Stimulated activated CD8-positive, alpha-beta memory T cell treated with anti-CD3 and anti-CD28 coated beads, Interleukin-7, amount 100 ng/mL, for 4 hours (primary cell): Measurements from ENCODE around the gene RAB26.
"Not testable (repeated sequence)": the region's sequence is repeated elsewhere in the genome, so short reads cannot be mapped to it uniquely, and the experiment has no call there.

Experiments
- DNase-seq, 2 donors: peaks; one replicate each; pipeline ENCODE4 v3.0.0-alpha.2; 2020; ENCODE audit warnings: low read depth in 2 of 2

RAB26 gene

DNA sequence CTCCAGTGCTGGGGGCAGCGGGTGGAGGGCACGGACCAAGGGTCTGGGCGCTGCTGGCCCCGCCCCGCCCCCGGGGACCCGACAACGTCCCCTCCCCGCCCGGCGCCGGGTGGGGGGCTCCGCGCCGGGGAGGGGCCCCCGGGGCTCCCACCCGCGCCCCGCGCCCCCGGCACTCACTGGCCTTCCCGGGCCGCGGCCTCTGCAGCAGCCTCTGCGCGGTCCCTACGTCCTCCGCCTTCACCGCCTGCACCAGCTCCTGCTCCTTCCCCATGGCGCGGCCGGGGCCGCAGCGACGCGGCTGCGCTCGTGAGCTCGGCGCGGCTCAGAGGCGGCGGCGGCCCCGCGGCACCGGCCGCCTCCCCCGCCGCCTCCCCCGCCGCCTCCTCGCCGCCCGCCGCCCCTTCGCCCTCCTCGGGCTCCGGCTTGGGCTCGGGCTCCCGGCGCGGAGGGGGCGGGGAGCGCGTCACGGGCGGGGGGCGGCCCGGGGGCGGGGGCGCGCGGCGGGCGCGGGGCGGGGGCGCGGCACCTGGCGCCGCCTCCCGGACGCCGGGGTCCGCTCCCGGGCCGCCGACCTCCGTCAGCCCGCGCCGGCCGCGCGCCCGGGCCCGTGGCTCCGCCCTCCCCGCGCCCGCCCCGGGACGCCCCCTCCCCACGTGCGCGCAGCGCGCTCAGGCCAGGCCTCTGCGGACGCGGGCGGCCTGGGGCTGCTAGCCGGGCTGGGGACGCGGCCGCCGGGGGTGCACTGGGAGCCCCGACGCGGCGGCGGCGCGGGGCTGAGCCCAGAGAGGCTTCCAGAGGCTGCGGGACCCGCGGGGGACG lies 47.9 kb downstream of the RAB26 start, which contains the start of gene CASKIN1:
TSS of gene CASKIN1 (minus strand) at position 444 of the 819 bp plus-strand sequence. CDS start at position 271, 173 bp downstream.
- DNase-seq = no peak

DNA sequence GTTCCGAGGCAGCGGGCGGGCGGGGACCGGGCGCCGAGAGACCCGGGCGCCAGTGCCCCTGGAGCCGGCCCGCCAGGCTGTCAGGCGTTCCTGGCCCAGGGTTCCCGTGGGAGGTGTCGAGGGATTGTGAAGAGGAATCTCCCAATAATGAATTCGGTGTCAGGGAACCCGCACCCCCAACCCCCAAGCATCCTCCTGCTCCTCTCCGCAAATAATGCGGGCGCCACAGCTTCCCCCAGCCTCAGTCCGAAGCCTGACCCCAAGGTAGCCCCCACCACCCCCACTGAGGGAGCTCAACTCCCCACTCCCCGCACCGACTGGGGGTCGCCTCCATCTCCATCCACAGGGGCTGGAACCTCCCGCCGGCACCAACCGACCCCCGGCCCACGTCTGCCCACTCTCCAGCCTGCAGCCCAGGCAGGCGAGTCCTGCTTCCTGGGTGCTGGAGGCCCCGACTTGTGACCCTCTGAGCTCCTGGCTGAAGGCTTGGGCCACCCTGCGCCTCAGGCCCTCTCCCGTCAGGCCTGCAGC lies 48.6 kb downstream of the RAB26 start:
- DNase-seq = no peak

DNA sequence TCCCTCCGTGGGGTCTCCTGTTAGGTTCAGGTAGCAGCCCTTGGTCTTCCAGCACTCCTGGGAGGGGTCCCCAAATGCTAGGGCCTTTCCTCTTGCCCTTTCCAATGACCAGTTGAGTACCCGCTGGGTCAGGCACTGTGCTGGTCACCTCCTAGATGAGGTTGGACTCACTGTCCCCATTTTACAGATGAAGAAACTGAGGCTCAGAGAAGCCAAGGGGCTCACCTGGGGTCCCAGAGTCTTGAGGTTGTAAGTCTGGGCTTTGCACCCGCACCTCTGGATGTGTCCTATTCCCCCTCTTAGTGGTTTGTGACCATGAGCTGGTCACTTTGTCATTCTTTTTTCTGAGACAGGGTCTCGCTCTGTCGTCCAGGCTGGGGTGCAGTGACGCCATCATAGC lies 49.3 kb downstream of the RAB26 start:
- no peak for DNase-seq

DNA sequence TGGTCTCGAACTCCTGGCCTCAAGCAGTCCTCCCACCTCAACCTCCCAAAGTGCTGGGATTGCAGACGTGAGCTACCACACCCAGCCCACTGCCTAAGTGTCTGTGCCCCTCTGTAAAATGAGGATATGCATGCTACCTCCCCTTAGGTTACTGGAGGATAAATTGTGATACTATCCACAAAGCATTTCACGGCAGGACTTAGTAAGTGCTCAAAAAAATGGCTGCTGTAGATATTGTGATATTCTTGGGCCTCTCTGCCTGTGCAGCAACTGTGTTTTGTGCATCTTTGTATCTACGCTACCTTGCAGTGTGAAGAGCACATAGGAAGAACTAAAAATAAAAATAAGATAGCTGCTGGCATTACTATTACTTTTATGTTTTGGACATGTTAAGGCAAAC lies 49.9 kb downstream of the RAB26 start:
- DNase-seq = no peak

DNA sequence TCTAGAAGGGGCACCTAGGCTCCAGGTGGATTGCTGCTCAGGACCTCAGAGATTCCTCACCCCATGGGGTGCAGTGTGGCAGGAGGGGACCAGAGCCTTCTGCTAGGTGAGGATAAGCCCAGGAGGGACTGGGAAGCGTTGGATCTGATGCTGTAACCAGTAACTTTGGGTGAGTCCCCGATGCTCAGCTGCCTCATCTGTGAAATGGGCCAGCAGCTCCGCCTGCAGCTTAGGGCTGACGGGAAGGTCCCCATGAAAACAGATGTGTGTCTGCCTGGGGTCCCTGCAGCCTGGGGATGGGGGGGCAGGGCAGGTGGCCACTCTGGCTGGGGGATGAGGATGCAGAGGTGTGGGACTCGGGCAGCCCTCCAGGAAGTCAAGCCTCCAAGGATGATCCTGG lies 50.7 kb downstream of the RAB26 start:
- DNase-seq = no peak

DNA sequence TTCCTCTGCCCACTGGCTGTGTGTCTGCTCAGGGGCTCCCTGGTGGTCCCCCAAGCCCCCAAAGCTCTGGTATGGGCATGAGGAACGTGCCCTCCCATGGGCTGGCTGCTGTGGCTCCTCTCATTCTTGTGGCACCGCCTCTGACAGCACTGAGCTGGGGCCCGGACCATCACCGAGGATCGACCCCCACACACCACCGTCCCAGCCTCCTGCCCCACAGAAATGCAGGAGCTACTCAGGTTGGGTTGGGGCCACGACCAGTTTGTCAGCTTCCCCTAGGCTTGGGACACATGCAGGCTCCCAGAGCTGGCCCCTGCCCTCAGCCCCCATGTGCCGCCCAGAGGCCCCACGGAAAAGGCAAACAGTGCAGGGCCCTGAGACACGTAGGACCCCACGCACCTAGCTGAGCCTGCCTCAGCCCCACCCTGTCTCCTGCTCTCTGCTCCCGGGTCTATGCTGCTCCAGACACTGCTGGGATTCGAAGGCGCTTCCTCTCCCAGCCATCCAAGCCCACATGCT lies 51.3 kb downstream of the RAB26 start:
- DNase-seq = no peak

DNA sequence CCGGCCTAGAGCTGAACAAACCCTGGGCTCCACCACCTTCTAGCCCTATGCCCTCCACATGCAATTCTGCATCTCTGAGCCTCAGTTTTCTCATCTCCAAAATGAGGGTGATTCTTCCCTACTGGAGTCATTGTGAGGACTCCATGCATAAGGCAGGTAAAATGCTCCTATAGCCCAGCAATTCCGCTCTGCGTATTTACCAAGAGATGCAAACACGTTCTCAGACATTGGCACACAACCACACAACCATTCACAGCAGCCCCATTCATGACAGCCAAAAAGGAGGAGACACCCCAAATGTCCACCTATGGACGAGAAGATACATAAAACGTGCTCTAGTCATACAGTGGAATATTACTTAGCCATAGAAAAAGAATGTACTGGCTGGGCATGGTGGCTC lies 51.9 kb downstream of the RAB26 start:
- DNase-seq = no peak

DNA sequence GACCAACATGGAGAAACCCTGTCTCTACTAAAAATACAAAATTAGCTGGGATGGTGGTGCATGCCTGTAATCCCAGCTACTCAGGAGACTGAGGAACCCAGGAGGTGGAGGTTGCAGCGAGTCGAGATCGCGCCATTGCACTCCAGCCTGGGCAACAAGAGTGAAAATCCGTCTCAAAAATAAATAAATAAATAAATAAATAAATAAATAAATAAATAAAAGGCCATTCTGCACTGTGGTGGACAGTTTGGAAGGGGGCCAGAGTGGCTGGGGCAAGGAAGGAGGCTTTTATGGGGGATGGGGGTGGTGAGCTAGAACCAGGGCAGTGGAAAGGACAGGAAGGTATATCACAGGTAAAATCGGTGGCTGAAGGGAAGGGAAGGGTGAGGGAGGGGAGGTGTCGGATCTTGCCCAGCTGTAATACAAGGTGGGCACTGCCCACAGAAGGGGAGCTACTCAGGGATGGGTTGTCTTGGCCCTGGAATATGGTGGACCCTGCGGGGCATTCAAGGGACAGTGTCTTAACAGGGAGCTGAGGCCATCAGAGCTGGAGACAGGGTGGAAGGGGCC lies 54.8 kb downstream of the RAB26 start:
- not testable (repeated sequence) for DNase-seq
